Activated CD8-positive, alpha-beta T cell treated with anti-CD3 and anti-CD28 coated beads, Interleukin-2, amount 10 ng/mL, durations not matched to agents 7 days and 5 days (primary cell): Measurements from ENCODE around the gene CCL2. TPM values are rescaled to one million over a fixed set of nuclear protein-coding genes. Genes with fewer than 3 reads are reported as not detected.

ENCODE experiments used
- ATAC-seq: fragments of 150-1000 bp; cut with Tn5 transposase; one replicate; pipeline ENCODE4 v1.10.0; 2021; ENCODE audit warnings: moderate library complexity
- CTCF ChIA-PET: fragments of 350-600 bp; sonication (Branson Sonifier 250); formaldehyde crosslinking; loops from one replicate; lab custom pipeline; 2021; ENCODE audit warnings: antibody characterized with exemption; lab: Charles Lee
- POLR2A ChIA-PET: fragments of 350-600 bp; sonication (Branson Sonifier 250); formaldehyde crosslinking; loops from one replicate; lab custom pipeline; 2021; ENCODE audit warnings: antibody characterized with exemption; lab: Charles Lee
- DNase-seq: peaks from one replicate; pipeline ENCODE4 v3.0.0-alpha.2; 2020
- H3K27ac Mint-ChIP-seq: one replicate; pipeline ENCODE4 v1.8.0; 2021; ENCODE audit warnings: mild to moderate bottlenecking, mixed read lengths
- H3K27me3 Mint-ChIP-seq: one replicate; pipeline ENCODE4 v1.8.0; 2021; ENCODE audit warnings: low read depth, mixed read lengths
- H3K36me3 Mint-ChIP-seq: one replicate; pipeline ENCODE4 v1.8.0; 2021; ENCODE audit warnings: low read depth, mixed read lengths
- H3K4me1 Mint-ChIP-seq: one replicate; pipeline ENCODE4 v1.8.0; 2021; ENCODE audit warnings: low read depth, mixed read lengths
- H3K4me3 Mint-ChIP-seq: one replicate; pipeline ENCODE4 v1.8.0; 2021; ENCODE audit warnings: mild to moderate bottlenecking, mixed read lengths
- H3K9me3 Mint-ChIP-seq: one replicate; pipeline ENCODE4 v1.8.0; 2022; ENCODE audit warnings: mixed read lengths; ENCODE audit not compliant: insufficient read depth
- total RNA-seq, 2 experiments: library from RNA; stranded (reverse); gene quantifications; one replicate each; pipeline ENCODE4 v1.2.3, GENCODE V29; 2021

The CCL2 gene
- total RNA-seq, 2 experiments from 2014 or later, result not detected

GRCh38 chr17:34276826-34277225, 21.7 kb downstream of the CCL2 start:
- no peak for ATAC-seq
- POLR2A ChIA-PET, result no interaction called here

GRCh38 chr17:34283571-34283970, 28.5 kb downstream of the CCL2 start:
- ChIA-PET POLR2A (no interaction called here), CTCF (interaction anchor here (1.6 kb wide), 1 partner anchor 78 kb away, joined by 4 read pairs; no protein-coding TSS in a partner anchor)
- Mint-ChIP-seq H3K27me3 (peaks cover 12% of the 10 kb centered on the region), H3K4me1 (no peaks in the 10 kb centered on the region), H3K4me3 (no peak overlapping the region), H3K27ac (no peak overlapping the region), H3K9me3 (no peaks in the 10 kb centered on the region), H3K36me3 (no peaks in the 10 kb centered on the region)
- ATAC-seq, result no peak
- DNase-seq, result no peak

More at GRCh38 chr17:34276826-34277225, 21.7 kb downstream of the CCL2 start:
- Mint-ChIP-seq H3K27me3 (peaks cover 35% of the 10 kb centered on the region), H3K4me1 (no peaks in the 10 kb centered on the region), H3K27ac (no peak overlapping the region), H3K4me3 (no peak overlapping the region), H3K36me3 (no peaks in the 10 kb centered on the region), H3K9me3 (no peaks in the 10 kb centered on the region)
- DNase-seq, result no peak
- CTCF ChIA-PET, result interaction anchor here (1.0 kb wide), 1 partner anchor 85 kb away, joined by 3 read pairs; no protein-coding TSS in a partner anchor

- CTCF ChIA-PET, result interaction anchor here (0.9 kb wide), 1 partner anchor 85 kb away, joined by 3 read pairs; no protein-coding TSS in a partner anchor
- no peaks in the 10 kb centered on the region for H3K4me1 Mint-ChIP-seq
- DNase-seq, result no peak
- no peak within 1 kb of the TSS for H3K4me3 Mint-ChIP-seq
- POLR2A ChIA-PET, result no interaction called here
- no peaks in the 10 kb centered on the region for H3K36me3 Mint-ChIP-seq
- peaks cover 6% of the 10 kb centered on the region for H3K27me3 Mint-ChIP-seq
- no peak within 1 kb of the TSS for H3K27ac Mint-ChIP-seq
- ATAC-seq, result no peak
- H3K9me3 Mint-ChIP-seq, result no peaks in the 10 kb centered on the region
These were observed 30.3 kb downstream of the CCL2 start, which contains the start of gene CCL11 for GRCh38 chr17:34285286-34285792. CCL11 (plus strand) TSS chr17:34285742; CDS start chr17:34285809, 67 bp downstream.

DNA sequence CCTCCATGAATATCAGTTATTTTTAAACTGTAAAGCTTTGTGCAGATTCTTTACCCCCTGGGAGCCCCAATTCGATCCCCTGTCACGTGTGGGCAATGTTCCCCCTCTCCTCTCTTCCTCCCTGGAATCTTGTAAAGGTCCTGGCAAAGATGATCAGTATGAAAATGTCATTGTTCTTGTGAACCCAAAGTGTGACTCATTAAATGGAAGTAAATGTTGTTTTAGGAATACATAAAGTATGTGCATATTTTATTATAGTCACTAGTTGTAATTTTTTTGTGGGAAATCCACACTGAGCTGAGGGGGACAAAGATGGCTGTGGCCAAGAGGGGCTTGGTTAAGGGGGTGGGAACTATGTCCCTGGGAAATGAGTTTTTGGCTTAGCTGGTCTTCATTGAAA, 32.8 kb downstream of the CCL2 start:
- POLR2A ChIA-PET, result no interaction called here
- no peak overlapping the region for H3K27ac Mint-ChIP-seq
- no peaks in the 10 kb centered on the region for H3K4me1 Mint-ChIP-seq
- no peaks in the 10 kb centered on the region for H3K9me3 Mint-ChIP-seq
- DNase-seq, result no peak
- CTCF ChIA-PET, result no interaction called here
- H3K27me3 Mint-ChIP-seq, result no peaks in the 10 kb centered on the region
- H3K4me3 Mint-ChIP-seq, result no peak overlapping the region
- no peak for ATAC-seq
- H3K36me3 Mint-ChIP-seq, result no peaks in the 10 kb centered on the region

DNA sequence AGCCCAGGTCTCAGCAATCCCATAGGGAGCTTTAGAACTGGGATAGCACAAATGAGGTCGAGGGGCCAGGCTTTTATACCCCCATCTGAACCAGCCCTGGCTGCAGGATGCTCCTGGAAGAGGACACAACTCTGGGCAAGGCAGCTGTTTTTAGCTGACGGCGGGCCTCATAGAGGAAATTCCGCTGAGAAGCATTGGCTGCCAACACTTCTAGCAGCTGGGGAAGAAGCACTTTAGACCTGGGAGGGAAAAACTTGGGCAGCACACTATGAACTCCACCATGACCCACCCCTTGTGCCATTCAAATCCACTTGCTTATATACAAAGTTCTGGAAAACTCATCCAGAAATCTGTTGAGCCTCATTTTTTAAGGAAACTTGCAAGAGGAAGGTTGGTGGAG, 35.5 kb downstream of the CCL2 start:
- Mint-ChIP-seq H3K36me3 (no peaks in the 10 kb centered on the region), H3K9me3 (no peaks in the 10 kb centered on the region), H3K27me3 (no peaks in the 10 kb centered on the region), H3K4me1 (no peaks in the 10 kb centered on the region), H3K27ac (no peak overlapping the region), H3K4me3 (no peak overlapping the region)
- DNase-seq (no peak), ATAC-seq (no peak)
- ChIA-PET CTCF (interaction anchor here (1.6 kb wide), 1 partner anchor 70 kb away, joined by 6 read pairs; no protein-coding TSS in a partner anchor), POLR2A (no interaction called here)

DNA sequence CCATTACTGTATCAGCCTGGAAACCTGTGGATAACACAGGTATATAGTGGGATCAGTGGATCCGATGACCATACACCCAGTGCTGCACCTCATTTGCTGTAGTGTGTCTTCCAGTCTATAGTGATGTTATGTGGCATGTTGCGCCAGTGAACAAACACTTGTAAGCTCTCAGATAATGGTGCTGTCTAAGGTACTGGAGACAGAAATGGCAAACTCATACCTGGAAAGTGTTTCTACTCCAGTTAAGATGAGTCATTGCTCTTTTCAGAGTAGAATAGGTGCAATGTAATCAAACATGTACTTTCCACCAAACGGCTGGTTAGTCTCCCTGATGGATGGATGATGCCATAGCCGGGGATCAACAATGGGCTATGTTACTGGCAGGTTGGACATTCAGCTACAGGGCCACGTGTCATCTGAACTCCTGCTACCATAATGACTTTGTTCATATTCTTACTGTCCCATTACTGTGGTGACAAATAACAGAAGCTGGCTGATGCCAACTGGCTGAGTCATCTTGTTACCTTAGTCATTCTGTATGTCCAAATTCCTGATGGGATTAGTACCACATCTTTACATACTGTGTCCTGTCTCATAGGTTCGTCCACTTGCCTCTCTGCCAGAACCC, 36.8 kb downstream of the CCL2 start:
- no peak for DNase-seq
- CTCF ChIA-PET, result no interaction called here
- ATAC-seq, result no peak
- Mint-ChIP-seq H3K4me1 (no peaks in the 10 kb centered on the region), H3K27me3 (no peaks in the 10 kb centered on the region), H3K4me3 (no peak overlapping the region), H3K36me3 (no peaks in the 10 kb centered on the region), H3K27ac (no peak overlapping the region), H3K9me3 (no peaks in the 10 kb centered on the region)
- POLR2A ChIA-PET, result no interaction called here

DNA sequence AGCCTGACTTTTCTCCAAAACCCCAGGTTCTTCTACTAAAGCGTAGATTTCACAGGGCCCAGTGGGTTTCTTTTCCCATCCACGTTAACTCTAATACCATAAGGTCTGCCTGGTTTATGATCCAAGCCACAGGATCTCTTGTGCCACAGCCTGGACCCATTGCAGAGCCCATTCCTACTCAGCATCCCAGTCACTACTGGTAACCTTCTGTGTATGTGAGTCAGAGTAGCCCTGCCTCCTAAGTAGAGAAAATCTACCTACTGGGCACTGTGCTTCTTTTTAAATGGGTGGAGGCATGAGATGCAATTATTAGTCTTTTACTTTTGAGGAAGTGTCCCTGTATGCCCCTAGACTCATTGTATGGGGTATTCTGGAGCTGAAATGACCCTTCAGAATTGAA, 43.9 kb downstream of the CCL2 start:
- Mint-ChIP-seq H3K27me3 (no peaks in the 10 kb centered on the region), H3K36me3 (no peaks in the 10 kb centered on the region), H3K4me3 (no peak overlapping the region), H3K4me1 (peaks cover 4% of the 10 kb centered on the region), H3K9me3 (no peaks in the 10 kb centered on the region), H3K27ac (no peak overlapping the region)
- ATAC-seq (no peak), DNase-seq (no peak)
- ChIA-PET POLR2A (no interaction called here), CTCF (no interaction called here)

GRCh38 chr17:34299956-34300577, 45.0 kb downstream of the CCL2 start:
- ATAC-seq (no peak), DNase-seq (no peak)
- Mint-ChIP-seq H3K4me3 (no peak overlapping the region), H3K27ac (no peak overlapping the region), H3K36me3 (no peaks in the 10 kb centered on the region), H3K9me3 (no peaks in the 10 kb centered on the region), H3K27me3 (no peaks in the 10 kb centered on the region), H3K4me1 (peaks cover 4% of the 10 kb centered on the region)
- ChIA-PET POLR2A (interaction anchor here (1.2 kb wide), 1 partner anchor 16 kb away, joined by 4 read pairs; no protein-coding TSS in a partner anchor), CTCF (no interaction called here)

- H3K4me3 Mint-ChIP-seq, result no peak overlapping the region
- no peaks in the 10 kb centered on the region for H3K9me3 Mint-ChIP-seq
- H3K27ac Mint-ChIP-seq, result no peak overlapping the region
- H3K36me3 Mint-ChIP-seq, result no peaks in the 10 kb centered on the region
- ChIA-PET POLR2A (interaction anchor here (1.2 kb wide), 1 partner anchor 15 kb away, joined by 4 read pairs; no protein-coding TSS in a partner anchor), CTCF (interaction anchor here (3.5 kb wide), 1 partner anchor 61 kb away, joined by 13 read pairs; no protein-coding TSS in a partner anchor)
- DNase-seq (no peak), ATAC-seq (no peak)
- no peaks in the 10 kb centered on the region for H3K27me3 Mint-ChIP-seq
- H3K4me1 Mint-ChIP-seq, result peaks cover 4% of the 10 kb centered on the region
These were observed 45.7 kb downstream of the CCL2 start for GRCh38 chr17:34300652-34301370.

DNA sequence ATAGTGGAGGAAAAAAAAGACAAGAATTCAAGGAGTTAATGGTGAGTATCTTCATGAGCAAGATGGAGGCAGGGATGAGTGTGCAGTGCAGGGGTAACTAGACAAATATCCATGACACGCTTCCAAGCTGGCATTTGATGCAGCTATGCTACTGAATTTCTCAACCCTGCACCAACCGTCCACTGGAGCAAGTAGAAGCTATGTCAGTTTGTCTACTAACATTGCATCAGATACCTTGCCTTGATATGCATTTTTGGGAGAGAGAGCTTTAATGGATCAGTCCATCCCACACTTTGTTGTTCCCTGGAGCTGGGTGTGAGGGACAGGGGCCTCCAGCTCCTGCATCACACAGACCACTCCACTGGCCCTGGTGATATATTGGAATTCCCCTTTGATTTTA, 46.9 kb downstream of the CCL2 start:
- no peak overlapping the region for H3K4me3 Mint-ChIP-seq
- ChIA-PET POLR2A (no interaction called here), CTCF (interaction anchor here (3.5 kb wide), 1 partner anchor 60 kb away, joined by 13 read pairs; no protein-coding TSS in a partner anchor)
- no peak for ATAC-seq
- H3K36me3 Mint-ChIP-seq, result no peaks in the 10 kb centered on the region
- no peak for DNase-seq
- H3K27ac Mint-ChIP-seq, result no peak overlapping the region
- peaks cover 4% of the 10 kb centered on the region for H3K4me1 Mint-ChIP-seq
- H3K9me3 Mint-ChIP-seq, result no peaks in the 10 kb centered on the region
- no peaks in the 10 kb centered on the region for H3K27me3 Mint-ChIP-seq

DNA sequence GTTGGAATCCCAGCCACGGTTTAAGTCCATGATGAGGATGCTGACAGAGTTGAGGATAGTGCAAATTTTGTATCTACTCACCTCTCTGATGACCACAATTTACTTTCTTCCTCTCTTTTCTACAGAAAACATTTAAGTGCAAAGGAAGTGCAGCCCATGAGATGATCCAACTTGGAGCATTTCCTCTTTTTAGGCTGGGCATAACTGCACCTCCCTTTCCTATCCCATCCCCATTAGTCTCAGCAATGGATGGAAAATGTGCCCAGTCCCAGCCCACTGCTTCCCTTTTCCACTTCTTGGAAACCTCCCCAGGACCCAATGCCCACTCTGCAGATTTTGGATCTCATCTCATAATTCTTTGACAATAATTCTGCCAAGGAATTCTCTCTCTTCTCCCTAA, 47.6 kb downstream of the CCL2 start:
- Mint-ChIP-seq H3K4me1 (peaks cover 8% of the 10 kb centered on the region), H3K27me3 (no peaks in the 10 kb centered on the region), H3K27ac (no peak overlapping the region), H3K4me3 (no peak overlapping the region), H3K9me3 (no peaks in the 10 kb centered on the region), H3K36me3 (no peaks in the 10 kb centered on the region)
- no peak for DNase-seq
- ATAC-seq, result no peak
- ChIA-PET CTCF (interaction anchor here (3.5 kb wide), 1 partner anchor 59 kb away, joined by 13 read pairs; no protein-coding TSS in a partner anchor), POLR2A (no interaction called here)
